NCI-H1048 (cell line): ENCODE data around the gene DLGAP5.

Experiments
- DNase-seq: peaks from one replicate; lab custom pipeline; 2025; lab: John Stamatoyannopoulos, UW

Gene DLGAP5

DNA sequence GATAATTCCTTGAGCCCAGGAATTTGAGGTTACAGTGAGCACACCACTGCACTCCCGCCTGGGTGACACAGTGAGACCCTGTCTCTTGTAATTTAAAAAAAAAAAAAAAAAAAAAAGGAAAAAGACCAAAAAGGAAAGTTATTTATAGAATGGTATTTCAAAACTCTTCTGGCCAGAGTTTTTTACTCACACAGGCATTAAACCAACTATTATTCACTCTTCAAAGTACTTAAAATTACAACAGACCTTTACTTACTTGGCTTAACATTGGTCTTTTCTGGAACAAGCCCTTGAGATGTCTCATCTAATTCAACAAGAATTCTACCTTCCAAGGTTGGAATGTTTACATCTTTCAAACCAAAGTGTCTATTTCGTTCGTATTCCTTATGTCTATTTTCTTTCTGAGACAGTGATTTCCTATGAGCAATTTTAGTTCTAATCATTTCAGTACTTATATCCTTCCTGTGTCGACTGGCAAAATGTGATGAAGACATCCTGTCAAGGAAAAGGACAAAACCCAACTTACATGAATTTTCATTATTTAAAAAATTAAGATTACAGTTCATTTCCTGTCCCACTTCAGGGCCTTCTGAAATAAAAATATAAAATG is 2.6 kb downstream of the DLGAP5 start:
- no peak for DNase-seq

GRCh38 chr14:55180434-55180833 is 11.0 kb downstream of the DLGAP5 start:
- DNase-seq: no peak

DNA sequence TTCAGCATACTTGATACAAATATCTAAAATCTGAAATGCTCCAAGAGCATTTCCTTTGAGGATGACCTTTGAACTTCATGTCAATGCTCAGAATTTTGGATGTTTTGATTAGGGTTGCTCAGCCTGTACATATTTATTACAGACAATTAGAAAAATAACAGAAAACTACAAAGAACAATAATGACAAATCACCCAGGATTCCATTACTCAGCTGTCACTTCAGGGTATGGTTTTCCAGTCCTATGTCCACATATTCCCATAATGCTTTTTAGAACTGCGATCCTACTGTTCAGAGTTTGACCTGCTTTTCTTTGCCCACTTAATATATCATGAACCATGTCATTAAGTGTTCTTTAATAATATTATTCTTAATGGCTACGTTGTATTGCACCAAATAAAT is 11.4 kb downstream of the DLGAP5 start:
- DNase-seq: no peak

DNA sequence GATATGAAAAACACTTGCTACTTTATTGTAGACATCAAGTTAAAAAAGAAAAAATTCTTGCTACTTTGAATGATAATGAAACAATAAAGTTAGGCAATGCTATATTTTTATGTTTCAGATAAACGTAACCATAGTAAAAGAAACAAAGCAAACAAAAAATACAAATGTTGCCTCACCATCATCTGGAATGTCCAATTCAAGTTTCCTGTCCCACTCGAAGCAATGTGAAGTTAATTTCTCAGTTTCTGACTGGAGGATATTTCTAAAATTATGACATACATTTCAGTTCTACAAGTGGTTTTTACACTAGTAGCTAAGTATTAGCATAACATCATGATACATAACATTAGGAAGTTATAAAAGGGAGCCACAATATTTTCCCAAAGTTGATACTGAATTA is 20.9 kb downstream of the DLGAP5 start:
- no peak for DNase-seq

- DNase-seq: no peak
Observed at GRCh38 chr14:55160989-55161388, 30.4 kb downstream of the DLGAP5 start.

- no peak for DNase-seq
Observed at GRCh38 chr14:55158412-55158811, 33.0 kb downstream of the DLGAP5 start.

- no peak for DNase-seq
Observed at GRCh38 chr14:55157080-55157479, 34.3 kb downstream of the DLGAP5 start.

DNA sequence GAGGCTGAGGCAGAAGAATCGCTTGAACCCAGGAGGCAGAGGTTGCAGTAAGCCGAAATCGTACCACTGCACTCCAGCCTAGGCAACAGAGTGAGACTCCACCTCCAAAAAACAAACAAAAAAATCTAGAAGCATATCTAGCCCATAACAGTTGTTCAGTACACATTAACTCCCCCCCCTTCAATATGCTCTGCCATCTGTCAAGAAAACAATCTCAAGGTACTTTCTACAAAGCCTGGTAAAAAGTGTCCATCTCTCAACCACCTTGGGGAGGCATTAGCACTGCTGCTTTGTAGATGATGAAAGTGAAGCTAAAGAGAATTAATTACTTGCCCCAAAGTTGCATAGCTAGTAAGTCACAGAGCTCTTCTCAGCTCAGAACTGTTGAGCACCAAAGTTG is 37.4 kb downstream of the DLGAP5 start:
- no peak for DNase-seq

- DNase-seq: no peak
Observed at GRCh38 chr14:55152052-55152753, 39.2 kb downstream of the DLGAP5 start.

DNA sequence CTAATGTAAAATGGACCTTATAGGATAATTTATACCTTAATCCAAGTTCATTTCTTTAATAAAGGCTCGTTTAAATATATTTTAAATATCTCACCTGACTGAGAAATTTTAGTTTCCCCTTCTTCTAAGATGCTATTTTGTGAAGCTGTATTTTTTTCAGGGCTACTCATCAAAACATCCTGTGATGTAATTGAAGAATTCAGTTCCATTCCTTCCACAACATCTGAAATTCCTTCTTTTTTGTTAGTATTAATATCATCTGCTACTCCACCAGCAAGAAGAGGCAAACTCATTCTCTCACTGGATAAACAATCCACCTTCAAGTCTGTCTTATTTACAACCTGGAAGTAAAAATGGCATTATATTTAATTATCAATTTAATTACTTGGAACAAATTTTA is 39.8 kb downstream of the DLGAP5 start:
- DNase-seq: no peak

GRCh38 chr14:55146425-55146824 is 45.0 kb downstream of the DLGAP5 start:
- no peak for DNase-seq

DNA sequence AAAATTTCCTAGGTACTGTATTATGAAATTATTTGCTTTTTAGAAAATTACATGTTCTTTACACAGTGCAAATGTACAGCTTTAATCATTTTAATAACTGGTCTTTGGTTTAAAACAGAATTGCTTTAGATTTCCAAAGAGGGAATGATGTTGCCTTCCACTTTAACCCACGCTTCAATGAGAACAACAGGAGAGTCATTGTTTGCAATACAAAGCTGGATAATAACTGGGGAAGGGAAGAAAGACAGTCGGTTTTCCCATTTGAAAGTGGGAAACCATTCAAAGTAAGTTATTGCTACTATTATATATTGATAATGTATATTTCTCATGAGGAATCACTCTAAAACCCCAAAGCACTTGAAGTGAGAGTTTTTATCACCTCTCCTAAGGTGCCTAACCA is 48.9 kb downstream of the DLGAP5 start:
- no peak for DNase-seq

GRCh38 chr14:55141825-55142224 is 49.6 kb downstream of the DLGAP5 start:
- DNase-seq: no peak

GRCh38 chr14:55139696-55140509 is 51.5 kb downstream of the DLGAP5 start:
- no peak for DNase-seq

GRCh38 chr14:55139141-55139540 is 52.2 kb downstream of the DLGAP5 start:
- no peak for DNase-seq

GRCh38 chr14:55138091-55138490 is 53.3 kb downstream of the DLGAP5 start:
- DNase-seq: no peak

- no peak for DNase-seq
Observed at GRCh38 chr14:55136885-55137786, 54.2 kb downstream of the DLGAP5 start.

GRCh38 chr14:55136241-55136640 is 55.1 kb downstream of the DLGAP5 start:
- DNase-seq: no peak

GRCh38 chr14:55133416-55133815 is 58.0 kb downstream of the DLGAP5 start:
- peak; percentile 30 for DNase-seq

DNA sequence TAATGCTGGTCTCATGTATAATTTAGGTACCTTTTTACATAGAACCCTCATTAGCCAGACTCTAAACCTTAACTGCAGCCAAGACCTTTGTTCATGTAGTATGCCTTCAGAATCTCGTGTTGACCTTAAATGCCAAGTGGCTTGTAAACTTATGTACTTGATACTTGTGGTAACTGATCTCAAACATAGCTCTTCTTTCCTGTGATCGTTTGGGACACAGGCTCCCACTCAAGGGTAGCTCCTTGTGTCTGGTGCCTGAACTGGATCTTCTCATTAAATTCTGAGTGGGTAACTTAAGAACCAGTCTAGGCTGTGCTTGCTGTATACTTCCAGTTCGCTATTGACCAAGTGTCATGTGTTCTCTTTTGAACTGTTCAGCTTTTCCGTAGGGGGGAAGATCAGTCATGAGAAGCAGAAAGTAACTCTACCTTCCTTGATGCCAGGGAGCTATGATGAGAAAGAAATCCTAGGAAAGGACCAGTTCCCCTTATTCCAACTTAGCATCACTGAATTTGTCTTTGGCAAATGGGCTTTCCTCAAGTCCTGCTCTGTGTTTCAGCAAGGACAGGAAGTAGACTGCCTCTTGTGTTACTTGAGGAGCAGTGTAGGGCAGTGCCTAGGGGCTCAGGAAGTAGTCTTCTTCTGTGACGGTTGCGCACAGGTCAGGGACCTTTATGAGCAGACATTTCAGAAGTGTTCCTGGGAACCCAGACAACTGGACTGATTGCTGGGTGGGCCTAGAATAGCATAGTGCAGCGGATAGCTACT is 59.8 kb downstream of the DLGAP5 start:
- no peak for DNase-seq

DNA sequence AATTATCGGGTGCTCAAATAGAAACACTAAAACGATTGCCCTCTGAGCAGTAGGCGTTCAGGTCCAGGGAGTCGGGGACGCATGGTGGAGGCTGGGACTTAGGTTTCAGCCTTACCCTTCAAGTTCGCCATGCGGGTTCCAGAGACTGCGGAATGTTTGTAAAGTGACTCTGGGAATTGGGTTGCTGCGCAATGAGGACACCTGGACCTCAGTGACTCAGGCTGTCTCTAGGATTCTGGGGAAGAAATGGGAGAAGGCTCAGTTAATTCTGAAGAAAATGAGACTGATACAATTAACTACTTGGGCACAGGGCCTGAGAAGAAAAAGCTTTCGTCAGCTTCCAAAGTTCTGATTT is 61.2 kb downstream of the DLGAP5 start:
- DNase-seq: no peak
